Activated CD8-positive, alpha-beta memory T cell treated with anti-CD3 and anti-CD28 coated beads, Interleukin-2, amount 50 U/mL, for 24 hours (primary cell): ENCODE data around the gene MANBA.

Experiments used
- DNase-seq: peaks from one replicate; pipeline ENCODE4 v3.0.0-alpha.2; 2020; ENCODE audit errors: extremely low read depth

The MANBA gene

DNA sequence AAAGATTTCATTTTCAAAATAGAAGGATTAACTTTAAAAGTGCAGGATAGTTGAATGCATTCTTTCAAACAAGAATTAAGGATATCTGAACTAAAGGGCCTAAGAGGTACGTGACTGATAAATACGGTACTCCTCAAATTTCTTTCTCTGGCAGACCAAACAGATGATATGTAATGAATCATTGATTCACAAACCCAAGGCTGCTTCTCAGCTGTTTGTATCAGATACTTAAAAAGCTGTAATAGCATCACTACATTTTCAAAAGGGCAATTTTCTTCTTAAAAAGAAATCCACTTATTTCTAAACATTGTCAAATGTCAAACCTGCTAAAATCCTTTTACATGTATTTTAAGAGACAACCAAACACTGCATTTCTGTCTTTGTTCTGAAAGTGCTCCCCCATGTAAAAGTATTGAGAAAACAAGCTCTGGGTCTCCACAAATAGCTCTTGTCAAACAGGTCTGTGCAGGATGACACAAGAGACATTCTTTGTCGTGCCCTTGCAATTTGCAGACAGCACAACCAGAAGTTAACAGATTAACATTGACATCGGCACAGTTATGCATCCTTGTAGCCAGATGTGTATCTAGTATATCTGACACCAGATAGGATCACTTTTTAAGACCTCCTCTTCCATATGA lies 82.0 kb downstream of the MANBA start:
- no peak for DNase-seq

DNA sequence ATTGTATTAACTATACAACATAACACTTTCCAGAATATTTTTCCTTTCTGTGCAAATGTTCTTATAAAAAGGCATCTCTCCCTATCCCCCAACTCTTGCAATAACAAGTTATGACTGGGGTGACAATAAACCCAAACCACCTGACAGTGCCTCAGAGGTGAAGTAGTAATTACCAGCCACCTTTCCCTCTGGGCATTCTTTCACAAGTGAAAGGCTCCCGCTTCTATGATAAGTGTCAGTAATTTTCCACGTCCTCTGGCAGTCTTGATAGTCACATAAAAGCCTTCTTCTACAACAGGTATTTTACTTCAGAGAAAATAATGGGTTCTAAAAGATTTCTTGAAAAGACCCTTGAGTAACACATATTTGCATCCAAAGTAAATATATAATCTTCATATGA lies 82.7 kb downstream of the MANBA start:
- DNase-seq: no peak

DNA sequence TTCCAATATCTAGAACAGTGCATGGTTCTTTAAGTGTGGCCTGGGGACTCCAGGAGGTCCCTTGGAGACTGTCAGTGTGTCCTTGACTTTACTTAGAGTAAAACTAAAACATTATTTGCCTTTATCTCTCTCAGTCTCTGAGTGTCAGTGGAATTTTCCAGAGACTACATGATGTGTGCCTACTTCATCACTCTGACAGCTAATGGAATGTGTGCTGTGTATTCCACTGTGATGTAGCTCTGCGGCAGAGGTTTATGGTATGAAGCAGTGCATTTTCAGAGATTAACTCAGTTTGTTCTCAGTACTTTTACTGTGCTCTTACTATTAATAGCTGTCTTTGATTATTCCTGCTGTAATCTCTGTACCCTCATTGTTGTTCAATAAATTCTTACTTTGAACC lies 85.6 kb downstream of the MANBA start:
- no peak for DNase-seq

DNA sequence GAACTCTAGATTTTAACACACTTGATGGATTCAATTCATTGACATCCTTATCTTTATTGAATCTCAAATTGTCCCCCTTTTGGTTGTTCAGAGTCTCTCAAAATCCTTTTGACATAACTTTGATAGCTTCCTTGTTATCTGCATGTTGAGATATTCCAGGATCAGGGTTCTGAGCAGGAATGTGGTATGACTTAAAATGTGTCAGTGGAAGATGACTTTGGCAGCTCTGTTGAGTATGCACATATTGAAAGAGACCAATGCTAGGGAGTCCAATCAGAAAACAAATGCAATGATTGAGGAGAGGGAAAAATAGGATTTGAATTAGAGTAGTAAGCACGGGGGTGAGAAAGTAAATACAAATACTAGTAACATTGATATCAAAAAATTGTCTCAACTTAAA lies 93.8 kb downstream of the MANBA start:
- no peak for DNase-seq

DNA sequence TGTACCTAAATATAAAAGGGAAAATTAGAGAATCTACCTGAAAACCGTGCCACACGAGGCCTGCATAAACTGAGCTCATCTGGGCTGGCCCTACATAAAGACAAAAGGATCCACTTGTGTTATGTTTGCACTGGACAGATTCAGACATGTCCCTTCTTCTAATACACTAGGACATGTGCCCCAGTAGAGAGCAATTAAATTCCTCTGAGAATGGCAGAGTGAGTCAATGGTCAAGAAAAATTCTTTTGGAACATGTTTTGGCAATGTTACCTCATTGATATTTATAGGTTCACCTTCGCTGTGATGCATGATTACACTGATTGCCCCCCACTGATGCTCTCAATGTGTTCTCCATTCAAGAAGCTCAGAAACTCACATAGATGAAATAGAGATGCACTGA lies 95.2 kb downstream of the MANBA start:
- no peak for DNase-seq

DNA sequence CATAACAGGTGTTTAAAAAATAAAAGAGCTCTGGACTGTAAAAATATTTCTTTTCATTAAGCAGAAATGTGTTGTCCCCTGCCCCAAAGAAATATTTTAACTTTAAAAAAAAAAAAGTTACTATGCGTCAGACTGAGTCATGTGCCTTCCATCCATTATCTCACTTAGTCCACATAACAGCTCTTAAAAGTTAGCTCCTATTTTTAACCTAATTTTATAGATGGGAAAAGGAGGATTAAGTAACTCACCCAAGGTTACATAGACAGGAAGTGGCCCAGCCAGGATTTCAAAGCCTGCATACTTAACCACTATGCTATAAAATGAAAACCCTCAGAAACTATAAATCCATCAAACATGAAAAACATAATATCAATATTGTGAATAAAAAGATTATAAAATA lies 97.7 kb downstream of the MANBA start:
- no peak for DNase-seq

DNA sequence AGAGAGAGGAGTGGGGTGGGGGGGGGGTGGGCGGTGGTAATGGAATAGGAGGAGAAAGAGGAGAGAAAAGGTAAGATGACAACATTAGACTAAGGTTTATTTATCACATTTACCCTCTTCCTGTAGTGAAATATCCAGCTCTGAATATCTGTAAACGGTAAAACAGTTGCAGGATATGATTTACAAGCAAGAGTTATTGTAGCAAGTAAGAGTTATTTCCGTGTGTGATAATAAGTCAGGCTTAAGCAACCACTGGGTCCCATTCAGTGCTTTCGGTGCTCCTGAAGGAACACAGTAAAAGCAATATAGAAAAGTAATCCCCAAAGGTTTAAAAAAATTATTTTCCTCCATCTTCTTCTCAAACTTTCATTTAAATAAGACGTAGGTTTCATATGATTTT lies 103.6 kb downstream of the MANBA start:
- no peak for DNase-seq

DNA sequence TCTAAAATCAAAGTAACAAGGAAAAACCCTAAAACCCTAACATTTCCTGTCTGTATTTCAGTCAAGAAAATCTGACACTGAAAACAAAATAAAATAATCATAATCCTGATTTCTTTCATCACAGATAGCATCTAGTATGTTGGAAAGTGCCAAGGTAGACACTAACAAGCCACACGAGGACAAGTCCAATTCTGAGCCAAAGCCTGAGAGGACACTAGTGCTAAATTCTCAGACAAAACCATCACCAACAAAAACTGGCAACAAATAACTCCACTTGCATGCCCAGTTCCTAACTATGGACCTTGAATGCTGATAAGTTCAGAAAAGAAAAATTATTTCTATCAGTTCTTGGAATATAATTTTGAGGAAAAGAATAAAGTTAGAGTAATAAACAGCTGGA lies 113.7 kb downstream of the MANBA start:
- no peak for DNase-seq

DNA sequence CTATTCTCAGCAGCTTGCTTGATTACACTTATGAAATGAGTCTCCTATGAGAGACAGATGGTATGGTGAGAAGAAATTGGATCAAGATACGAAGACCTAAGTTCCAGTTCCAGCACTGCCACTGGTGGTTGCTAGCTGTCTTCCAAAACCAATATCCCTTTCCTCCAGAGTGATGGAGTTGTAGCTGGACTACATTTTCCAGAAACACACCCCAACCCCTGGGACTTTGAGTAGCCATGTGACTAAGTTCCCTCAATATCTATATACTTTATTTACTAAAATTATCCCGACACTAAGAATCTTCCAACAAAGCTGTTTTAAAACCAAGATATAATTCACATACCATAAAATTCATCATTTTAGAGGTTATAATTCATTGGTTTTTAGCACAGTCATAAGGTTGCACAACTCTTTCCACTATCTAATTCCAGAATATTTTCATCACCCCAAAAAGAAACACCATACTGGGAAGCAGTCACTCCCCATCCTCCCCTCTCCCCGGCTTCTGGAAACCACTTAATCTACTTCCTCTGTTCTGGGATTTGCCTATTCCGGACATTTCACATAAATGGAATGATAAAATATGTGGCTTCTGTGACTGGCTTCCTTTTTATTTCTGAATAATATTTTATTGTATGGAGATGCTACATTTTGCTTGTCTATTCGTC lies 118.0 kb downstream of the MANBA start:
- DNase-seq: no peak

DNA sequence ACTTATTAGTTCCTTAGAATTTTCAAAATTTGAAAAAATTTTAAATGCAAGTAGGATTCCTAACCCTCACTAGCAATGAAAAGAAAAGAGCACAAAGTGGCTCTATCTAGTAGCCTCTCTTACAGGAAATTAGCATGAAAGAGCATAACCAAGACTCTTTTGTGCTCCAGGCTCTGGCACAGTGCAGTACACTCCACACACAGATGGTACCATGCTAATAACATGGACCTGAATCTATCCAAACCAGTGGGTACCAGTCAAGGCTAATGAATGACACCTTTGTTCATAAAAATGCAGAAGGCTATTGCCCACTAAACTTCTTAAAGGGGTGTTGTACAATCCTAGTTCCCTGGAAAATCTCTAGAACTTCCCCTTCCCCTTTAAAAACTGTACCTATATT lies 119.0 kb downstream of the MANBA start:
- no peak for DNase-seq

DNA sequence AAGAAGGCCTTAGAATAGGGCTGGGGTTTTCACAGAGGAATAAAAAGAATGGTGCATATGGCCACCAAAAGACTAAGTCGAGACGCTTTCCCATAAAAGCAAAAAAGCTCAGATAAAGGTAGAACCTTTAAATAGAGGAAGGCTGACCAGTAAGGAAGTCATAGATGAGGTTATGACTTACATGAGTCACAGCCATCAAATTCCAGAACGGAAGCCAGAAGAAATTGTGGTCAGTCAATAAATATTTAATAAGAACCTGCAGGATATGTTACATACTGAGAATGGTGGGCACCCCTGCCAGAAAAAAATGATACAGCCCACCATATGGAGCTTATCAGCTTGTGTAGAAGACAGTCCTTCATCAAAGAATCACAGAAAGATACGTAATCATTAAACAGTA lies 120.1 kb downstream of the MANBA start:
- DNase-seq: no peak

DNA sequence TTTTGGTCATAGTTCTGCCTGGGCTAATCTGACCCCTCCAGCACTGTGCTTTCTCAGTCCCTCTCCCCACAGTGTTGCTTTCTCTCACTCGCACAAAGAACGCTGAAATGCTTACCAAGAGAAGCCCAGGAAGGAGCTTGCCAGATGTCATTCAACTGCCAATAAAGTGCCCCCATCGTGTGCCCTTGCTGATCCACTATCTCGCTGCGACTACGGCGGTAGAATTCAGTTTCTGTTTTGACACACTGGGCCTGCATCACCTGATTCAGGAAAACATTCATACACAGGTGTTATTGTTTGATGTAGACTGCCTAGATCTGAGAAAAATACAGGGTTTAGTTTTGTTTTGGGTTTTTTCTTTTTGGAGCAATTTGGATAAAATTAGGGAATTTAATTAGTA lies 121.2 kb downstream of the MANBA start:
- no peak for DNase-seq

DNA sequence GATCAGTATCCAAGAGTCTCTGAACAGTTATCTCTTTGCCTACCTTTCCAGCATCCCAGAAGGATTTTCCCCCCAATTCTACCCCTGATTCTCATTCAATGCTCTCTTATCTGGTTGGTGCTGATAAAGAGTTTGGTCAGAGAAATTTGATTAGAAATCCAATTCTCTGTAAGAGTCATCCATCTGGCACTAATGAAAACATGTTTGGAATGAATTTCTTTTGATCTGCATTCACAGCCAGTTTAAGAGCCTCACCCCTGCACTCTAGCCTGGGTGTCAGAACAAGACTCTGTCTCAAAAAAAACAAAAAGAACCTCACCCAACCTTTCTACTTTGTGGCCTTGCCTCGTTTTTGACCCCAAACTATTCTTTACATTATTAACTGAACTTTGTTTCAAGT lies 122.1 kb downstream of the MANBA start:
- no peak for DNase-seq

DNA sequence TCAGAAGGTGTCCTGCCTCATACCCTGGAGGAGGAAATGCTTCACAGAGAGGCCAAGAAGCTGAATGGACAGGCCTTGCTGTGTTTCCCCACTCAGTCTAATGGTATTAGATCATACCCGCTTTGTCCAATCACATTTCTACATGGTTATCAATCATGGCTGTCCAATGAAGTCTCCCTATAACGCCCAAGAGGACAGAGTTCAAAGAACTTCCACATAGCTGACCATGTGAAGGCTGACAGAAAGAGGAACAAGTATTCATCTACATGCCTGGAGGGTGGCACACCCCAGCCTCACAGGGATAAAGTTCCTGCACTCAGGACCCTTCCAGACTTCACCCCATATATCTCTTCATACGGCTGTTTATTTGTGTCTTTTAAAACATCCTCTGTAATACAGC lies 123.4 kb downstream of the MANBA start:
- no peak for DNase-seq

DNA sequence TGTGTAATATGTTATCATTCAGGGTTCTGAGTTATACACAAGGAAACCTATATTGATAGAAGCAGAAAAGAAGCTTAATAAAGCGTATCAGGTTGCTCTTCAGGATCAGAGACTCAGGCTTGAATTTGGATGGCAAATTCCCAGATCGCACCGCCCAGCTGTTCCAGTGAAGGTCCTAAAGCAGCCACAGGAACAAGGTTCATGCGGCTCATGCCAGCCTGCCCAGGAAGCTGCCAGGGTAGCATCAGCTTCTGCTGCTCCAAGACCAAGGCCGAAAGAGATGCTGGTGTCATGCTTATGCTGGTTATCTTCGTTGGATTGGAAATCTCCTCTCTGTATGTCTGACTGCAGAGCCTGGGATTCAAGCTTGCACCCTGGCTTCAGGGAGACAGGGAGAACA lies 127.7 kb downstream of the MANBA start:
- DNase-seq: no peak

DNA sequence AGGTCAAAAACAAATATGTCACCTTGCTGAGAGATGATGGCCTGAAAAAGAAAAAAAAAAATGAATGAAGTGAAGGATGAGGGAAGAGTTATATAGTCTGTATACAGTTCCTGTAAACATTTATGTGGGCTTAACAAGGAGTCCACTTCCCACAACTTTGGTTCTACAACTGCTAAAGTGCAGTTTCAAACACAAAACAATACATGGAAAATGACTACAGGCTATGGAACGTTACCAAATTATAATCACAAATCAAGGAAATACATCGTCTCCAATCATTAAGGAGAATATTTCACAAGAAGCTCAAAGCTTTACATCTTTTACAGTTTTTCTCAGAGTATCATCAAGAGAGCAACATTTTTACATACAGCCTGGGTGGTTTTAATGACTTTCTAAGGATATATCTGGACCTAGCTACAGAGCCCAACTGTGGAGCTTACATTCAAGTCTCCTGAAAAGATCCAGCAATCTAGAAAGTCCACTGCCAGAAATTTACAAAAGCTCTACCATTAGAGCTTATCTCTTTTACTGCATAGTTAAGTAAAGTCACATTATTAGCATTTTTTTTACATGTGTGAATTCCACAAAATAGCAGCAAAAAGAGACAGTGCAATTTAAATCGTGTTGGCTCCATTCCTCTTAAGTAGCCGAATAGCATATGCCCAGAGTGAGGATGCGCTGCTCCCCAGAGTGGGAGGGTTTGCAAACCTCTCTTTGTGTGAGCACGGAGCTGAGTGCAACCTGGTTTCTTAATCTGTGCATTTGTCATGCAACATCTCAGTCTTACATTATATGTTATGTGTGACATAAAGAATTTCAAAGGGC lies 128.3 kb downstream of the MANBA start:
- DNase-seq: no peak

DNA sequence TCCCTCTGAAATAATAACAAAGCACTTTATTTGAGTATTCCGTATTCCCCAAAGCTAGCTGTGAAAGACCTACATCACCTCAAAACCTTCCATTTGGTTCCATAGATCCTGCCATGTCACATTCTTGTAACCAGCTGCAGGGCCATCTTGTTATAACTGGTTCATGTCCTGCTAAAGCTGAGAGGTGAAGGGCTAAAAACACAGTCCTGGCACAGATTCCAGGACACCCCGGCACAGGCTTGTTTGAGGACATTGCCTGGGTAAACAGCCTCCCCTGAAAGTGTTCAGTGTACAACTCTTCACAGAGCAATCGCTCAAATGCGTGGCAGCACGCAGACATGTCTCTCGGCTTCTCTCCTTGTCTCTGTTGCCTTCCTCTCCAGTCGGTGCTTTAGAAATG lies 129.2 kb downstream of the MANBA start:
- no peak for DNase-seq

DNA sequence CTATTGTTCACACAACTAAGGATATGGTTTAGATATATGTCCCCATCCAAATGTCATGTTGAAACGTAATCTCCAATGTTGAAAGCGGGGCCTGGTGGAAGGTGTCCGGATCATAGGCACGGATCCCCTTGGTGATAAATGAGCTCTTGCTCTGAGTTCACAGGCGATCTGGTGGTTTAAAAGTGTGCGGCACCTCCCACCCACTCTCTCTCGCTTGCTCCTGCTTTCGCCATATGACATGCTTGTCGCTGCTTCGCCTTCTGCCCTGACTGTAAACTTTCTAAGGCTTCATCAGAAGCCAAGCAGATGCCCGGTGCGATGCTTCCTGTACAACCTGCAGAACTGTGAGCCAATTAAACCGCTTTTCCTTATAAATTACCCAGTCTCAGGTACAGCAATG lies 131.1 kb downstream of the MANBA start:
- DNase-seq: no peak

DNA sequence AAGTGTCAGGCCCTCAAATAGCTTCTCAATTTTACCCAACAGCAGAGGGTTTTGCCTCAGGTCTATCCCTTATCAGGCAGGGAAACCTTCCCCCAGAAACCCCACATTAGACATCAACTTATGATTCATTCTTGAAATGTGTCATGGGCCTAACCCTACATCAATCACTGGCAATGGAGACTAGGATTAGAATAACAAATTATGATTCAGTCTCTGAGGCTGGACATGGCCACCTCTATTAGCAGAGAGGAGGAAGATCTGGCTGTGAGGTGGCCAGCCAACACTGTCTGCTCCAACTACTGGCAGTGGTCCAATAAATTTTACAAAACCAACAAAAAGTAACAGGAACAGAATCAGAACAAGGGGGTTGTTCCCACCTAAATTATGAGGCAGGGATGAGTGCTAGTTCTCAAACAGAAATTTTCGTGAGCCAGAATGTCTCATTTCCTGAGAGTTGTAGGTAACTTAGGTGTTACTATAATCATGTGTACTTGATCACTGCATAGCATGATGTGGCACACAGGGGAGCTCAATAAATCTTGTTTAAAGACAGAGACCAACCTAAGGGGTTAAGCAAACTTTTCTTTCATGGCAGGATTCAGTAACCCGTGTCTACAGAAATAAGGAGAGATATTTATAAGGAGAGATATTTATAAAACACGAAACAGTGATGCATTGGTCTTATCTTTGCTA lies 132.8 kb downstream of the MANBA start:
- no peak for DNase-seq

DNA sequence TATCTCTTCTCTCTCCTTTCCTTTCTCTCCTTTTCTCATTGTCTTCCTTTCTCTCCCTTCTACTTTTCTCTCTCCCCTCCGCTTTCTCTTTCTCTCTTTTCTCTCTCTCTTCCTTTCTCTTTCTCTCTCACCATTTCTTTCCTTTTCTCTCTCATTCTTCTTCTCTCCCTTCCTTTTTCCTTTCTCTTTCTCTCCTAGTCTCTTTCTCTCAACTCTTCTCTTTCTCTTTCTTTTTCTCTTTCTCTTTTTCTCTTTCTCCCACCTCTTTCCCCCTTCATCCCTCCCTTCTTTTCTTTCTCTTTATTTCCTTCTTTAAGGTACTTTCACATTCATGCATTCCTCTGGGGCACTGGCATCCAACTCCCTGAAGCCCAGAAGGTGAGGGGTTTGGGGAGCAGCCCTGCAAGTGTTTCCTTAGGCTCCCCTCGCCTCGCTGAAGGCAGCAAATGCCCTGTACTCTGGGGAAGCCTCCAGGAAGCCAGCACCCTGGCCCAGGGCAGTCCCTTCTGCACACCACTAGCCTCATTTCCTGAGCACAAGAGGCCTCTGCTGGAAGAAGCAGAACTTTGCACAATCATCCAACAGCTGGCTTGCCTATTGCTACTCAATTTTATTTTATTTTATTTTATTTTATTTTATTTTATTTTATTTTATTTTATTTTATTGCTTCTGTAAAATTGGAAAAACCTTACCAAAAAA lies 135.4 kb downstream of the MANBA start:
- DNase-seq: no peak

DNA sequence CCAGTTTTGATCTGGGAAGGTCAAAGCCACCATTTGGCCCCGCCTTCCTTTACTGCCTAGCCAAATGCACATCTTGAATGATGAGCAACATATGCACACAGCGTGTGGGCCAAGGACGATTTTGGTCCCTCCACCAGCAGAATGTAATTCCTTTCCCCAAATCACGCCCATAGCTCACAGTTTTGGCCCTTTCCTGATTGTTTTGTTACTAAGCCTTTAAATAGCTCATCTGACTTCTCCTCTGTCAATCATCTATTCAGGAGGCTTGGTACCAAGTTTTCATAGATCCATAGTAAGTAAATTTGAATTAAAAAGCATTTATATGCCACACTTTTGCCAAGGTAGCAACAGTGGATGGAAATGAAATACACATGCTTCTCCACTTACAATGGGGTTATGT lies 136.3 kb downstream of the MANBA start:
- DNase-seq: no peak

DNA sequence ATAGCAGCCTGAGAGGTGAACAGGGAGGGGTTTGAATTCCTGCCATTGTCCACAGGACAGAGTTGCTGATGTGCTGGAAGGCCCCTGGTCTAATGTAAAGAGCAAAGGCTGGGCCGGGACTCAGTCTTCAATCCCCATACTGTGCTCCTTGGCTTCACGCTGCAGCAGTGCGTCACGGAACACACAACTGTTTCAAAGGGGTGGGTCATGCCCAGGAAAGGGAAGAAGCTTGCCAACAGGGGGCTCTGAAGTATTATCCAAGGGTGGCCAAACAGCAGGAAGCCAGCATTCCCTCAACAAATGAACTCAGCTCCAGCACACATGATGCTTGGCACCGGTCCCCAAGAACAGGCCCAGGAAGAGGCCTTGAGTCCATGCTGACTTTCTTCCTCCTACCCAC lies 137.1 kb downstream of the MANBA start:
- no peak for DNase-seq
